ENCODE data around the gene SPINK1. TPM values are rescaled to one million over a fixed set of nuclear protein-coding genes. Genes with fewer than 3 reads are reported as not detected.

Gene SPINK1
- total RNA-seq, 8 experiments from 2014 or later, result not detected

DNA sequence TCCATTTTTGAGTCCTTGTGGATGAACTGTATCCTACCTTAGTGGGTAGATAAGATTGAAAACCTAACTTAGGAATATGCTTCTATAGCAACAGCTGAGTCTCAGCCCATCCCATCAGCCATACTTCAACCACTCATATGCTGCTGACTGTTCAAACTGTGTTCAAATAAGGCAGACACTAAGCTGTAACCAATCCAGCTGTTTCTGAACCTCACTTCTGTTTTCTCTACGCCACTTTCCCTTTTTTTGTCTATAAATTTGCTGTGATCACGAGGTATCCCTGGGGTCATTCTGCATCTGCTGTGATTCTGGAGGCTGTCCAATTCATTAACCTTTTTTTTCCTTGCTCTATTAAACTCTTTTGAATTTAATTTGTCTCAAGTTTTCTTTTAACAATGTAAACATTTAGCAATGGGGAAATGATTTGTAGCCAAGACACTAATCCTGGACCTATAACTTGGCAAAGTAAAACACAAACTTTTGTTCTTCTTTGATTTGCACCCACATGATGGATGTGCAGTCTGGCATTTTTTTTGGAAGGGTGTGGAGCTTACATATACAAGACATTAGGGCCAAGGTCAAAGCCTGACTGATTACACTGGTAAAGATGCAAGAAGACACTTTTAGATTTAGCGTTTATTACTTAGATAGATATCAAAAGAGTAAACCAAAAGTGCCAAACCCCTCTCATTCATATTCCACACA lies 32.1 kb upstream of the SPINK1 start:
- no peak overlapping the region for H3K4me3 ChIP-seq
- H3K27ac ChIP-seq, result no peak overlapping the region
- ATAC-seq (replicated peaks in 6 of 8), result peak in 1 of 8 experiments; percentile 32
- in situ Hi-C loops (cut with MboI; ENCODE audit: low pct_unique_long_range_greater_than_20kb in 2 of 9, low sequenced_read_pairs in 9 of 9, unreplicated experiment in 9 of 9), result no loop called here
- H3K4me1 ChIP-seq (replicated peaks in 1 of 2), result no peaks in the 10 kb centered on the region
- 5 to 100% (median 85%) methylated on average over 1 to 3 of the region's 3 CpGs for whole genome bisulfite sequencing, 10 experiments

DNA sequence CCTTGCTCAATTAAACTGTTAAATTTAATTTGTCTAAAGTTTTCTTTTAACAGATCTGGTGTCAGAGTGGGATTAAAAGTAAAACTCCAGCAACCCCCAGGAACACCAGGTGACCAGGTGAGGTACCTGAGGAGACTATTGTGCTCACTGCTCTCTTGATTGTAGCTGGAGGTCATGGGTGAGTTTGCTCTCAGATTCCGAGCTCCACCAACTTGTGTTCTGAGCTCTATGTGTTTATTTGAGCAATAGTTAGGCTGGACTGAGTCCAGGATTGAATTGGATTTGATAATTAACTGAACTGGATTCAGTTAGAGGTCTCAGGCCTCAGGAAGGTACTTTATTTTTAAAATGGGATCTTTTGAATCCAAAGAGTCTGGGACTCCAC lies 29.2 kb upstream of the SPINK1 start:
- Histone ChIP-seq H3K27ac (no peak overlapping the region), H3K4me1 (replicated peaks in 1 of 2) (no peaks in the 10 kb centered on the region), H3K4me3 (no peak overlapping the region)
- in situ Hi-C loops (cut with MboI; ENCODE audit: low pct_unique_long_range_greater_than_20kb in 2 of 9, low sequenced_read_pairs in 9 of 9, unreplicated experiment in 9 of 9), result no loop called here
- no peak for ATAC-seq (replicated peaks in 6 of 8)
- 18 to 83% (median 51%) methylated on average over 1 of the region's 1 CpG; no CpG with 5 or more reads in 6 of the 10 experiments for WGBS, 10 experiments

GRCh38 chr5:147859962-147860640 lies 28.6 kb upstream of the SPINK1 start:
- Histone ChIP-seq H3K27ac (no peak overlapping the region), H3K4me3 (no peak overlapping the region), H3K4me1 (replicated peaks in 1 of 2) (no peaks in the 10 kb centered on the region)
- WGBS, 10 experiments, result 40 to 100% (median 81%) methylated on average over 1 to 3 of the region's 3 CpGs
- ATAC-seq (replicated peaks in 6 of 8), result no peak
- in situ Hi-C loops (cut with MboI; ENCODE audit: low pct_unique_long_range_greater_than_20kb in 2 of 9, low sequenced_read_pairs in 9 of 9, unreplicated experiment in 9 of 9), result no loop called here

DNA sequence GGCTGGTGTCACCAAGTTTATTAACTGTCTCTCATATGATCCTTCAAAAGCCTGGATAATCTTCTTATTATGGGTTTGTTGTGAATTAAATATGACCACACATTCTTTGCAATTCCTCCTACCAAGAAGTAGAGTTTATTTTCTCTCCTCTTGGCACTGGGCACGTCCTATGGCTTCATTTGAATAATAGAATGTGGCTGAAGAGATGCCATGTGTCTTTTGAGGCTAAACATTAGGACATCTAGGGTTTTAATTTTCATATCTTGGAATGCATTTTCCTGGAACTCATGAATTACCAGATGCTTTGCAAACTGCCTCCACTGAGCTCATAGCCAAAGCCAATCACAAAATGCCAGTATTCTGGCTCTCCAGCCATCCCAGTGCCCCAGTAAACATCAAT lies 27.1 kb upstream of the SPINK1 start:
- WGBS, 10 experiments, result 0 to 100% (median 13%) methylated on average over 1 of the region's 1 CpG; no CpG with 5 or more reads in 3 of the 10 experiments
- no peaks in the 10 kb centered on the region for H3K4me1 ChIP-seq (replicated peaks in 1 of 2)
- ATAC-seq (replicated peaks in 6 of 8), result no peak
- in situ Hi-C loops (cut with MboI; ENCODE audit: low pct_unique_long_range_greater_than_20kb in 2 of 9, low sequenced_read_pairs in 9 of 9, unreplicated experiment in 9 of 9), result no loop called here
- H3K27ac ChIP-seq, result no peak overlapping the region
- H3K4me3 ChIP-seq, result no peak overlapping the region

DNA sequence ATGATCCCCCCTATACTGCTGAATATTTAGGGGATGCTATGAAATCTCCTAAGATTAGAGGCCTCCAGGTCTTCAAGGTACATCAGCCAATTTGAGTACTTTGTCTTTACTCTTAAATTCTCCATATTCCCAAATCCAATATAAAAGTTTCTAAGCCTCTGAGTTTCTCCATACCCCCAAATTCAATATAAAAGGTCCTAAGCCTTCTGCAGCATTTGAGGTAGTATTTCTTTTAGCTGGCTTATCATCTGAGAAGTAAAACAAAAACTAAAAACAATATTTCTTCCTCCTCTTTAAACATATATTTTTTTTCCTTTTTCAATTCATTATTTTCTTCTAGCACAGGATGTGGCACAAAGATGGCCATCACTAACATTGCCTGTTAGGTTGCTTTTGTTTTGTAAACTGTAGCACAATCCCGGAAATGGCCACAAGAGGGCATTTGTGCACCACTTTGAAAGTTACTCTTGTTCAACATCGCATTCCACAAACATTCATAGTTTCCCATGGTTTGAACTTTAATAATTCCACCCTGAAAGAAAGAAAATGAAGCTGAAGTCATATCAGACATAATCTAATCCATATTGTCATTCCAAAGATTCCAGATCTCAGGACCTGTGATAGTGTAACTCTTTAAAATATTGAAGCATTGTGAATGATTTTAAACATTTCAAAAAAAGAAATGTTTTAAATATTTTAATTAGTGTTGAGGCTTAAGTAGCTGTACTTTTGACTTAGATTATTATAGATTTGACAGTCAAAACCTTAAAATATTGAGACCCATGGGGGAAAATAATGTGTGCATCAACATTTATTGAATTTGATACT lies 26.0 kb upstream of the SPINK1 start:
- 0 to 20% (median 3%) methylated on average over 1 to 2 of the region's 2 CpGs for WGBS, 10 experiments

DNA sequence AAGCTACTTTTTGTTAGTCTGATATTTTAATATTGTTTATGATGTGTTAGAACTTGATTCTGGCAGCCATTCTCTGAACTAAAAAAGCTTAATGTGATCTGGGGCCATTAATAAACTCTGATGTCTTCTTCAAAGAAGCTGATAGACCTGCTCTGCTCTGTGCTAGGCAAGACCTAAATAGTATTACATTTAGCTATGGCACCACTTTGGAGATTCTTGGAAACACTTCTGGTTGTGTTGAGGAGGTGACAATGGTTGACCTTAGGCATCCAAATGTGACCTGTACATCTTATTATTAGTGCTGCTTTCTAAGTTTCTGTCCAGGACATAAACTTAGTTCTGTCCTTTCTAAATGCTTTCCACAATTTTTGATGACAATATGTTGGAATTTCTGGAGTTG lies 25.3 kb upstream of the SPINK1 start:
- in situ Hi-C loops (cut with MboI; ENCODE audit: low pct_unique_long_range_greater_than_20kb in 2 of 9, low sequenced_read_pairs in 9 of 9, unreplicated experiment in 9 of 9), result no loop called here
- Histone ChIP-seq H3K4me3 (no peak overlapping the region), H3K27ac (no peak overlapping the region), H3K4me1 (replicated peaks in 1 of 2) (no peaks in the 10 kb centered on the region)
- ATAC-seq (replicated peaks in 6 of 8), result no peak

More for the DNA sequence above, 26.0 kb upstream of the SPINK1 start:
- H3K27ac ChIP-seq, result no peak overlapping the region
- no peak overlapping the region for H3K4me3 ChIP-seq
- in situ Hi-C loops (cut with MboI; ENCODE audit: low pct_unique_long_range_greater_than_20kb in 2 of 9, low sequenced_read_pairs in 9 of 9, unreplicated experiment in 9 of 9), result no loop called here
- no peaks in the 10 kb centered on the region for H3K4me1 ChIP-seq (replicated peaks in 1 of 2)
- ATAC-seq (replicated peaks in 6 of 8), result peak in 4 of 8 experiments; percentile 53 to 69 (median 64)

- in situ Hi-C loops (cut with MboI; ENCODE audit: low pct_unique_long_range_greater_than_20kb in 2 of 9, low sequenced_read_pairs in 9 of 9, unreplicated experiment in 9 of 9), result no loop called here
- no peak for ATAC-seq (replicated peaks in 6 of 8)
- H3K27ac ChIP-seq, result no peak overlapping the region
- no peak overlapping the region for H3K4me3 ChIP-seq
- WGBS, 10 experiments, result 14 to 89% (median 60%) methylated on average over 2 to 4 of the region's 4 CpGs; no CpG with 5 or more reads in 1 of the 10 experiments
- H3K4me1 ChIP-seq (replicated peaks in 1 of 2), result no peaks in the 10 kb centered on the region
Measured at GRCh38 chr5:147855774-147856069, 24.3 kb upstream of the SPINK1 start.

DNA sequence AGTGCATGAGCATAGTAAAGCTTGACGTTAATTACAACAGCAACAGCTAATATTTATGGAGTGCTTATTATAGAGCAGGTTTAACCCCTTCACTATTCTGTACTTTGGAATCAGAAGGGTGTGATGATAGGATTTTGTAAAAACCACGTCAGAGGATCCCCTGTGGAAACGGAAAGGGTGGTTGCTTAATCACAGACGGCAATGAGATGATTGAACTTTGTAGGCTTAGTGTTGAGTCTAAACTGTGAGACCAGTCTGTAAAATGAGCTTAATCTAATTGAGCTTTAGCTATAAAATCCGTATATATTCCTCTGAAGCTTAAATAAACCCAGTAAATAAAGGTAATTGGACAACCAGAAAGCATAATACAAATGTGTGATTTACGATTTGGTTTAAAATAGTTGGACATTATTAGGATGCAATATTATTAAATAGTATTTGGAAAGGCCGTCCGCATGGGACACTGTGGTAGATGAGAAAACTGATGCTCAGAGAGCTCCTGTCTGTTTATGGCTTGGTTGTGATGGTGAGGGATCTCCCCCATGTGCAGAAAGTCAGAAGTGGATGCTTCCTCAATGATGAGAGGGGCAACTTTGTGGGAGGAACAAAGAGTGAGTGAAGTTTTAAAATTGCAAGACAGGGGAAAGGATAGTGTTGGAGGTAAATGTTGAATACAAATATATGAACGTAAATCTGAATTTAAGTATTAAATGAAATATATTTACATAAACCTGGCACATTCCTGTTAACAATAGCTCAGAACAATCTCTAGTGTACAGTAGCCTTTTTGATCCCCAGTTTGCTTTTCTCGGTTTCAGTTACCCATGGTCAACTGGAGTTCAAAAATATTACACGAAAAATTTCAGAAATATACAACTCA lies 23.7 kb upstream of the SPINK1 start:
- Histone ChIP-seq H3K27ac (no peak overlapping the region), H3K4me3 (no peak overlapping the region), H3K4me1 (replicated peaks in 1 of 2) (no peaks in the 10 kb centered on the region)
- in situ Hi-C loops (cut with MboI; ENCODE audit: low pct_unique_long_range_greater_than_20kb in 2 of 9, low sequenced_read_pairs in 9 of 9, unreplicated experiment in 9 of 9), result no loop called here
- 3 to 84% (median 66%) methylated on average over 3 to 11 of the region's 11 CpGs for WGBS, 10 experiments
- ATAC-seq (replicated peaks in 6 of 8), result no peak

GRCh38 chr5:147854331-147854730 lies 22.9 kb upstream of the SPINK1 start:
- H3K4me1 ChIP-seq (replicated peaks in 1 of 2), result no peaks in the 10 kb centered on the region
- 0 to 90% (median 62%) methylated on average over 1 to 3 of the region's 3 CpGs; no CpG with 5 or more reads in 4 of the 10 experiments for WGBS, 10 experiments
- H3K27ac ChIP-seq, result no peak overlapping the region
- ATAC-seq (replicated peaks in 6 of 8), result no peak
- no peak overlapping the region for H3K4me3 ChIP-seq
- in situ Hi-C loops (cut with MboI; ENCODE audit: low pct_unique_long_range_greater_than_20kb in 2 of 9, low sequenced_read_pairs in 9 of 9, unreplicated experiment in 9 of 9), result no loop called here

- in situ Hi-C loops (cut with MboI; ENCODE audit: low pct_unique_long_range_greater_than_20kb in 2 of 9, low sequenced_read_pairs in 9 of 9, unreplicated experiment in 9 of 9), result no loop called here
- 30 to 100% (median 70%) methylated on average over 1 to 2 of the region's 3 CpGs; no CpG with 5 or more reads in 1 of the 10 experiments for WGBS, 10 experiments
- H3K27ac ChIP-seq, result no peak overlapping the region
- no peak for ATAC-seq (replicated peaks in 6 of 8)
- no peak overlapping the region for H3K4me3 ChIP-seq
- H3K4me1 ChIP-seq (replicated peaks in 1 of 2), result no peaks in the 10 kb centered on the region
Measured at GRCh38 chr5:147853372-147853987, 22.0 kb upstream of the SPINK1 start.

- H3K27ac ChIP-seq, result no peak overlapping the region
- WGBS, 10 experiments, result 0 to 100% (median 79%) methylated on average over 1 to 3 of the region's 3 CpGs; no CpG with 5 or more reads in 3 of the 10 experiments
- no peaks in the 10 kb centered on the region for H3K4me1 ChIP-seq (replicated peaks in 1 of 2)
- no peak overlapping the region for H3K4me3 ChIP-seq
- no peak for ATAC-seq (replicated peaks in 6 of 8)
- in situ Hi-C loops (cut with MboI; ENCODE audit: low pct_unique_long_range_greater_than_20kb in 2 of 9, low sequenced_read_pairs in 9 of 9, unreplicated experiment in 9 of 9), result no loop called here
Measured at GRCh38 chr5:147852365-147852764, 20.9 kb upstream of the SPINK1 start.

DNA sequence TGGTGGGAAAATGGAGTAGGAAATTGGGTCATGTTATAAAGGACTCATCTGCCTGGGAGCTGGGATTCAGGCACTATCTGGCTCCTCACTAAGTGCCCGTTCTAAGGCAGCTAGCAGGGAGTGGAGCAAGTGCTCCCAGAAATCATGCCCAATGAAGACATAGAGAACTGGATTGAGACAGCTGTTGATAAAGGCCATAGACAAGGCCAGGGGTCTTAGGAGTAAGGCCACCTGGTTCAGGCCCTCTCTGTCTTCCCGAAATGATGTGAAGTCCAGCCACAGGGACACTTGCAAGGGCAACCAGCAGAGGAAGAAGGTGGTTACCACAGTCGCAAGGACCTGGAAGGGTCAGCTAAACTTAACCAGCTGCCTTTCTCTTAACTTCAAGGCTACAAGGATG lies 20.1 kb upstream of the SPINK1 start:
- in situ Hi-C loops (cut with MboI; ENCODE audit: low pct_unique_long_range_greater_than_20kb in 2 of 9, low sequenced_read_pairs in 9 of 9, unreplicated experiment in 9 of 9), result no loop called here
- 17 to 92% (median 64%) methylated on average over 1 to 3 of the region's 3 CpGs; no CpG with 5 or more reads in 4 of the 10 experiments for WGBS, 10 experiments
- no peak overlapping the region for H3K4me3 ChIP-seq
- no peak for ATAC-seq (replicated peaks in 6 of 8)
- no peak overlapping the region for H3K27ac ChIP-seq
- H3K4me1 ChIP-seq (replicated peaks in 1 of 2), result no peaks in the 10 kb centered on the region
